ENCODE results near the gene GJA1. TPM values are rescaled to one million over a fixed set of nuclear protein-coding genes. Genes with fewer than 3 reads are reported as not detected.
"Not testable (repeated sequence)": the region's sequence is repeated elsewhere in the genome, so short reads cannot be mapped to it uniquely, and the experiment has no call there.

Gene GJA1
- total RNA-seq = under 1 TPM; 0.06 TPM

- POLR2A ChIA-PET = no interaction called here
Measured at GRCh38 chr6:121435444-121436069, at the start of gene GJA1. Gene GJA1, plus strand, starts transcription at chr6:121435646. Its CDS starts 11,202 bp downstream, at chr6:121446848.

GRCh38 chr6:121386551-121386950 is 48.9 kb upstream of the GJA1 start:
- CTCF ChIA-PET, POLR2A ChIA-PET: not testable (repeated sequence)

More at GRCh38 chr6:121435444-121436069, at the start of gene GJA1:
- CTCF ChIA-PET = no interaction called here

GRCh38 chr6:121389419-121389818 is 46.0 kb upstream of the GJA1 start:
- ChIA-PET CTCF (no interaction called here), POLR2A (no interaction called here)

DNA sequence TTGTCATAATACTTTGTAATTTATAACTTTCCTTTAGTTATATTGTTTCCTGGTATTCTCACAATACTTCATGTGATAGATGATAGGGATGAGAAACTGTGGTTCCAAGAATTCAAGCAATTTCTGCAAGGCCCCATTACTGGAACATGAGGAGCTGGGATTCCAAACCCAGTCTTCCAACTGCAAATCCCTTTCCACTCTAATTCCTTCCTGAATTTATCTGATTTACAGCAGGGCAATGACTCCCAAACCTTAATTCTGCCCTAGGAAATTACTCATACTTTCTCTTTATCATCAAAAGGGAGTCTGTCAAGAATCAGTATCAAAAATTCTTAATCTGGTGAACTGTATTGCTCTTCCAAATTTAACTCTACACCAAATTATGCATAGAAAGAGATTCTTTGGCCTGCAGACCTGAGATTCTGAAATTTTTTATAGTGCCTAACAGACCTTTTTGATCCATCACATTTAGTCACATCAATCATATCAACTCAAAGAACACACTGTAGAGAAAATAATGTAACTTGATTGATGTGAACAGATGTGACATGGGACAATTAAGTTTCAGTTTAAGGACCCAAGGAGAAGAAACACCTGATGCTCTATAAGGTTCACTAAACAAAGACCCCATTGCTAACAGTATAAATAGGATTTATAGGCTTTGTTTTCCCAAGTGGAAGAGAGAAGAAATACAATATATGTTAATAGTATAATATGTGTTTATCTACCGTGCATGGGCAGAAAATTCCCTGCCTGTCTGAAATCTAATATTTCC is 41.5 kb upstream of the GJA1 start:
- ChIA-PET POLR2A (no interaction called here), CTCF (no interaction called here)

GRCh38 chr6:121395736-121396135 is 39.7 kb upstream of the GJA1 start:
- CTCF ChIA-PET = no interaction called here
- POLR2A ChIA-PET = interaction anchor here (0.5 kb wide), 1 partner anchor 22 kb away, joined by 3 read pairs; no protein-coding TSS in a partner anchor

- POLR2A ChIA-PET, CTCF ChIA-PET: not testable (repeated sequence)
Measured at GRCh38 chr6:121397188-121397587, 38.3 kb upstream of the GJA1 start.

- POLR2A ChIA-PET = no interaction called here
- CTCF ChIA-PET = no interaction called here
Measured at GRCh38 chr6:121398127-121398526, 37.3 kb upstream of the GJA1 start.

DNA sequence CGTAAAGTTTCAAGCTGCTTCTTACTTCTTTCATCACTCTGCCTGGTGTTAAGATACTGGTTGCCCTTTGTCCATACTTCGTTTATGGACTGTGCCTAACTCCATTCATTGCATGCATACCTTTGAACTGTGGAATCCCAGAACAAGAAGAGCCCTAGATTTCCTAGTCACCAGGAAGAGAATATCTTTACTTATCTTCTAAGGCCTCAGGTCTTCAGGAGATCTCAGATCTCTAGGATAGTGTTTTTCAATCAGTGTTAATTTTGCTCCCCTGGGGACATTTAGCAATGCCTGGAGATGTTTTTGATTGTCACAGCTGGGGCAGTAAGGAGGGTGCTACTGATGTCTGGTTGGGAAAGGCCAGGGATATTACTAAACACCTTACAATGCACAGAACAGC is 35.5 kb upstream of the GJA1 start:
- POLR2A ChIA-PET = no interaction called here
- CTCF ChIA-PET = no interaction called here

GRCh38 chr6:121403964-121404363 is 31.5 kb upstream of the GJA1 start:
- CTCF ChIA-PET = interaction anchor here (0.5 kb wide), 1 partner anchor 37 kb away, joined by 3 read pairs; no protein-coding TSS in a partner anchor
- POLR2A ChIA-PET = no interaction called here

GRCh38 chr6:121405306-121405705 is 30.1 kb upstream of the GJA1 start:
- CTCF ChIA-PET = no interaction called here

DNA sequence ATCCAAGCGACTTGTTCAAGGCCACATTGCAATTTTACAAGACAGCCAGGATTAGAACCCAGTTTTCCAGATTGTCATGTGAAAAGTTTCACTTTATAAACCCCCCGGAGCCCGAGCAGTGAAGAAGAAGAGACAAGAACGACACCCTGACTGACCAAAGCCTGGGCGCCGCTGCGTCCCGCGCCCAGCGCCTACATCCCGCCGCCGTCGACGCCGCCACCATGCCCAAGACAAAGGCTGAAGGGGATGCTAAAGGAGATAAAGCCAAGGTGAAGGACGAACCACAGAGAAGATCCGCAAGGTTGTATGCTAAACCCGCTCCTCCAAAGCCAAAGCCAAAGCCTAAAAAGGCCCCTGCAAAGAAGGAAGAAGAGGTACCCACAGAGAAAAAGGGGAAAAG is 27.1 kb upstream of the GJA1 start:
- POLR2A ChIA-PET = no interaction called here
- CTCF ChIA-PET = no interaction called here

More at GRCh38 chr6:121405306-121405705, 30.1 kb upstream of the GJA1 start:
- POLR2A ChIA-PET = no interaction called here

DNA sequence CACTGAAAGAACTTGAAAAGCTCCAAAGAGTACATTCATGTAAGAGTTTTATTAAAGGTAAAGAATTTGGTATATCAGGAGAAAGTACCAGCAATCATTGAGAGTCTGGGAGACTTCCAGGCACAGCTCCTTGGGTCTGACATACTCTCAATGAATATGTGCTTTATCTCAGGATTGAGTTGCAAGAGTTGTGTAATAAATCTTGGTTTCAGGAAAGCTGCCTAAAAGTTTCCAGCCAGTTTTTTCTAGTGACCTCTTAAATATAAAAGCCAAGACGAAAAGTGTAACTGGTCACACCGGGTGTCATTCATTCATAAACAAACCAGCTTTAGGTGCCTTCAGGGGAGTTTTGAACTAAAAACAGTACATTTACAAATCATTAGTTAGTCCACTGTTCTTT is 21.6 kb upstream of the GJA1 start:
- ChIA-PET POLR2A (no interaction called here), CTCF (no interaction called here)

GRCh38 chr6:121418346-121418745 is 17.1 kb upstream of the GJA1 start:
- ChIA-PET CTCF (no interaction called here), POLR2A (interaction anchor here (0.6 kb wide), 1 partner anchor 22 kb away, joined by 3 read pairs; no protein-coding TSS in a partner anchor)

DNA sequence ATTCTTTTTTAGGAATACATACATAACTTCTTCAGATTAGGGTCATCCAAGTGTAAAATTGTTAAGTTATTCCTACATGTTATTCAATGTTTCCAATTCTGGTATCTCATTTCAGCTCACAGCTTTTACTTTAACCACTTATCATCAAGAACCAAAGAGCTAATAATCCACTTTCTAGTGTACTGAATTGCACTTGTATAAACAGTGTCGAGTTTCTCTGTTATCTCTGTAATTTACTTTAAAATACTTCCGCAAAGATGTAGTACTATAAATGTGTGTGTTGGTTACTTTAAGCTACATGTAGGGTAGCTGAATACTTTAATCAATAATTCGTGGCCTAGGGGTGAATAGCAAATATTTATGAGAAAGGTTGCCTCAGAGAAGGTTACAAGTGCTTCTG is 8.8 kb upstream of the GJA1 start:
- CTCF ChIA-PET = no interaction called here
- POLR2A ChIA-PET = no interaction called here

DNA sequence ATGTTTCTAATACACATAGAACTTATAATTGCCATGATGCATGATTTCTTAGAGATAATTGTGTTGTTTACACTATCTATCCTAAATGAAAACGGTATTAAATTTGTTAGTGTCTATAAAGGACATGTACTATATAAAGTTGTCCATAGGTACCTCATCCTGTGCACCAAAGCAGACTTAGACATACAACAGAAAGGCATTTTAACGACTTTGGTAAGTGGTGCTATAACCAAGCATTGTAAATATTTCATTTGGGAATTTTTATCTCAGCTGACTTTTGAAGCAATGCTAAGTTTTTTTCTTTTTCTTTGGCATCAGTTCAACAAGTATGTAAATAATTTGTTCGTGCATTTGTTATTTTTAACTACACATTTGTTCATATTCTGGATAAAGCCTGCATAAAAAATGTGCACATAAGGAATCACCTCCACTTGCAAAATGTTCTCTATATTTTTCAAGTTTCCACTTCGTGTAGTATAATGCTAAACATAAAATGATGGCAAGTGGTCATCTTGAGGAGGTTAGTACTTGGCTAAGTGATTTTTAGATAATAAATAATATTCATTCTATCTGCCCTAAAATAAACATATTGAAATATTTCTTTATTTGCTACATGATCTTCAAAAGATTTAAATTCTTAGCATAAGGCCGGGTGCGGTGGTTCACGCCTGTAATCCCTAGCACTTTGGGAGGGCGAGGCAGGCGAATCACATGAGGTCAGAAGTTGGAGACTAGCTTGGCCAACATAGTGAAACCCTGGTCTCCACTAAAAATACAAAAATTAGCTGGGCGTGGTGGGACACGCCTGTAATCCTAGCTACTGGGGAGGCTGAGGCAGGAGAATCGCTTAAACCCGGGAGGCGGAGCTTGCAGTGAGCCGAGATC is 6.3 kb upstream of the GJA1 start:
- ChIA-PET CTCF (no interaction called here), POLR2A (no interaction called here)

- CTCF ChIA-PET = interaction anchor here (0.6 kb wide), 1 partner anchor 51 kb away, joined by 3 read pairs; no protein-coding TSS in a partner anchor
- POLR2A ChIA-PET = no interaction called here
Measured at GRCh38 chr6:121430514-121431460, 4.7 kb upstream of the GJA1 start.

DNA sequence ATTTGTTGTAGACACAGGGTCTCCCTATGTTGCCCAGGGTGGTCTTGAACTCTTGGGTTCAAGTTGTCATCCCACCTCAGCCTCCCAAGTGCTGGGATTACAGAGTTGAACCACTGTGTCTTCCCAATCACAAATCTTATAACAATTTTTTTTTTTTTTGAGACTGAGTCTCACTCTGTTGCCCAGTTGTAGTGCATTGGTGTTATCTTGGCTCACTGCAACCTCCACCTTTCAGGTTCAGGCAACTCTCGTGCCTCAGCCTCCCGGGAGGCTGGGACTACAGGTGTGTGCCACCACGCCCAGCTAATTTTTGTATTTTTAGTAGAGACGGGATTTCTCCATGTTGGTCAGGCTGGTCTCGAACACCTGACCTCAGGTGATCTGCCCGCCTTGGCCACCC is 3.7 kb upstream of the GJA1 start:
- POLR2A ChIA-PET, CTCF ChIA-PET: not testable (repeated sequence)

- POLR2A ChIA-PET = no interaction called here
- CTCF ChIA-PET = no interaction called here
Measured at GRCh38 chr6:121434037-121434770, 1.2 kb upstream of the GJA1 start.

GRCh38 chr6:121436274-121436857 is 920 bp downstream of the GJA1 start:
- CTCF ChIA-PET = no interaction called here

More at GRCh38 chr6:121436274-121436857, 920 bp downstream of the GJA1 start:
- POLR2A ChIA-PET = no interaction called here
